PC-3 (cell line): ENCODE results near the gene EFR3B.

Experiments used
- EZH2 ChIP-seq: fragments of 300-600 bp; sonication (generic); IDR thresholded peaks from one replicate; pipeline ENCODE4 v1.6.1; 2017; ENCODE audit warnings: antibody characterized with exemption, mild to moderate bottlenecking, low read length; ENCODE audit not compliant: unreplicated experiment
- TF ChIP-seq, protein P1 (sequence below): fragments of 300-600 bp; sonication (generic); conservative IDR thresholded peaks from 2 replicates; pipeline ENCODE4 v1.5.1; 2017; ENCODE audit warnings: antibody characterized with exemption, low read depth, mild to moderate bottlenecking, low read length

DNA sequence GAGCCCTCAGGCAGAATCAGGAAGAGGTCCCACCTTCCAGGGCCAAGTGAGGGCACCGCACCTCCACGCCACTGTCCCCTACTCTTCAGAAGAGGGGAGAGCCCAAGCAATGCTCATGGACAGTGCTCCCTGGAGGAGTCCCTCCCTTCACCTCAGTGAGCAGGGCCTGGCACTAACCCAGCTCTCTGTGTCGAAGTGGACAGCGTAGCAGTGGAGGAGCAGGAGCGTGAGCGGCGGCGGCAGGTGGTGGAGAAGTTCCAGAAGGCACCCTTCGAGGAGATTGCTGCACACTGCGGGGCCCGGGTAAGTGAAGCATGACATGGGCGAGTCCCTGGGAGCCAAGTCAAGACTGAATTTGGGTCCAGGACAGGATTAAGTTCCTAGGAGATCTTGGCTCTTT is 109.8 kb downstream of the EFR3B start:
- TF ChIP-seq, protein P1, sequence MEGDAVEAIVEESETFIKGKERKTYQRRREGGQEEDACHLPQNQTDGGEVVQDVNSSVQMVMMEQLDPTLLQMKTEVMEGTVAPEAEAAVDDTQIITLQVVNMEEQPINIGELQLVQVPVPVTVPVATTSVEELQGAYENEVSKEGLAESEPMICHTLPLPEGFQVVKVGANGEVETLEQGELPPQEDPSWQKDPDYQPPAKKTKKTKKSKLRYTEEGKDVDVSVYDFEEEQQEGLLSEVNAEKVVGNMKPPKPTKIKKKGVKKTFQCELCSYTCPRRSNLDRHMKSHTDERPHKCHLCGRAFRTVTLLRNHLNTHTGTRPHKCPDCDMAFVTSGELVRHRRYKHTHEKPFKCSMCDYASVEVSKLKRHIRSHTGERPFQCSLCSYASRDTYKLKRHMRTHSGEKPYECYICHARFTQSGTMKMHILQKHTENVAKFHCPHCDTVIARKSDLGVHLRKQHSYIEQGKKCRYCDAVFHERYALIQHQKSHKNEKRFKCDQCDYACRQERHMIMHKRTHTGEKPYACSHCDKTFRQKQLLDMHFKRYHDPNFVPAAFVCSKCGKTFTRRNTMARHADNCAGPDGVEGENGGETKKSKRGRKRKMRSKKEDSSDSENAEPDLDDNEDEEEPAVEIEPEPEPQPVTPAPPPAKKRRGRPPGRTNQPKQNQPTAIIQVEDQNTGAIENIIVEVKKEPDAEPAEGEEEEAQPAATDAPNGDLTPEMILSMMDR: no peak
- no peak for TF ChIP-seq EZH2
